MM.1S (cell line): ENCODE measurements around the gene TSSK6.

Source experiments
- DNase-seq: peaks from one replicate; pipeline ENCODE4 v3.0.0-alpha.2; 2015
- H2AFZ ChIP-seq: fragments of 300-600 bp; sonication (generic); 2 replicates; pipeline ENCODE4 v1.6.0; 2016; ENCODE audit warnings: antibody characterized with exemption, low read length
- H3F3A ChIP-seq: fragments of 300-600 bp; sonication (generic); 2 replicates; pipeline ENCODE4 v1.6.1; 2016; ENCODE audit warnings: mild to moderate bottlenecking, antibody characterized with exemption, low read length, moderate library complexity, mixed read lengths; ENCODE audit not compliant: insufficient read depth
- H3K27ac ChIP-seq: fragments of 300-600 bp; sonication (generic); 2 replicates; pipeline ENCODE4 v1.5.1; 2016; ENCODE audit warnings: mild to moderate bottlenecking, low read length
- H3K27me3 ChIP-seq: fragments of 300-600 bp; sonication (generic); replicated peaks from 2 replicates; pipeline ENCODE4 v1.6.0; 2016; ENCODE audit warnings: low read length; ENCODE audit not compliant: insufficient read depth
- H3K36me3 ChIP-seq: fragments of 300-600 bp; sonication (generic); replicated peaks from 2 replicates; pipeline ENCODE4 v1.6.1; 2016; ENCODE audit warnings: mild to moderate bottlenecking, low read length, mixed read lengths; ENCODE audit not compliant: insufficient read depth
- H3K4me1 ChIP-seq: fragments of 300-600 bp; sonication (generic); 2 replicates; pipeline ENCODE4 v1.6.1; 2016; ENCODE audit warnings: low read length, mixed read lengths
- H3K4me2 ChIP-seq: fragments of 300-600 bp; sonication (generic); 2 replicates; pipeline ENCODE4 v1.6.0; 2016; ENCODE audit warnings: low read depth, low read length
- H3K4me3 ChIP-seq: fragments of 300-600 bp; sonication (generic); 2 replicates; pipeline ENCODE4 v1.5.1; 2016; ENCODE audit warnings: low read length, mixed read lengths
- H3K79me2 ChIP-seq: fragments of 300-600 bp; sonication (generic); 2 replicates; pipeline ENCODE4 v1.6.1; 2016; ENCODE audit warnings: mixed run types, low read length, mixed read lengths
- H3K9ac ChIP-seq: fragments of 300-600 bp; sonication (generic); 2 replicates; pipeline ENCODE4 v1.6.1; 2016; ENCODE audit warnings: low read length, mixed read lengths
- H3K9me2 ChIP-seq: fragments of 300-600 bp; sonication (generic); replicated peaks from 2 replicates; pipeline ENCODE4 v1.6.1; 2016; ENCODE audit warnings: mild to moderate bottlenecking, low read length, mixed read lengths; ENCODE audit not compliant: insufficient read depth
- H3K9me3 ChIP-seq: fragments of 300-600 bp; sonication (generic); replicated peaks from 2 replicates; pipeline ENCODE4 v1.6.1; 2016; ENCODE audit warnings: mild to moderate bottlenecking, low read length, mixed read lengths; ENCODE audit not compliant: insufficient read depth
- H4K20me1 ChIP-seq: fragments of 300-600 bp; sonication (generic); 2 replicates; pipeline ENCODE4 v1.6.1; 2016; ENCODE audit warnings: mild to moderate bottlenecking, low read length, moderate library complexity, mixed read lengths; ENCODE audit not compliant: insufficient read depth
- CTCF ChIP-seq: fragments of 300-600 bp; sonication (generic); IDR thresholded peaks from 2 replicates; pipeline ENCODE4 v1.5.1; 2016; ENCODE audit warnings: antibody characterized with exemption, low read length, mixed read lengths
- EZH2 ChIP-seq: fragments of 300-600 bp; sonication (generic); optimal IDR thresholded peaks from 2 replicates; pipeline ENCODE3; 2017; ENCODE audit warnings: low read depth, mild to moderate bottlenecking, antibody characterized with exemption, low read length, mixed read lengths
- EZH2phosphoT487 ChIP-seq: fragments of 300-600 bp; sonication (generic); IDR thresholded peaks from 2 replicates; pipeline ENCODE4 v1.6.1; 2018; ENCODE audit warnings: antibody characterized with exemption, low read length

Gene TSSK6

GRCh38 chr19:19515642-19516519, 533 bp upstream of the TSSK6 start, which contains the start of gene NDUFA13:
NDUFA13 (plus strand) TSS chr19:19516225; CDS start chr19:19516239, 14 bp downstream.
- H3K4me2 ChIP-seq, result peak within 1 kb of the TSS; percentile 91
- no peaks in the 10 kb centered on the region for H4K20me1 ChIP-seq
- peak within 1 kb of the TSS; percentile 51; the same call in 1 of the 2 replicates for H3K27ac ChIP-seq
- TF ChIP-seq EZH2 (no peak), CTCF (no peak), EZH2phosphoT487 (no peak)
- no peaks in the 10 kb centered on the region for H3K36me3 ChIP-seq
- H3K9ac ChIP-seq, result peak within 1 kb of the TSS; percentile 87
- peak within 1 kb of the TSS; percentile 99 for H2AFZ ChIP-seq
- H3K9me3 ChIP-seq, result no peaks in the 10 kb centered on the region
- peaks cover 41% of the 10 kb centered on the region for H3K79me2 ChIP-seq
- H3K27me3 ChIP-seq, result no peaks in the 10 kb centered on the region
- H3K4me3 ChIP-seq, result peak within 1 kb of the TSS; percentile 98
- peaks cover 10% of the 10 kb centered on the region; the same call in 1 of the 2 replicates for H3F3A ChIP-seq
- peak; percentile 91 for DNase-seq
- H3K4me1 ChIP-seq, result peaks cover 3% of the 10 kb centered on the region; the same call in 1 of the 2 replicates
- H3K9me2 ChIP-seq, result no peaks in the 10 kb centered on the region

GRCh38 chr19:19514215-19514657, 1.1 kb downstream of the TSSK6 start:
- TF ChIP-seq CTCF, result no peak
- no peak for TF ChIP-seq EZH2
- TF ChIP-seq EZH2phosphoT487, result no peak
- DNase-seq, result no peak
- H3K9ac ChIP-seq, result no peak overlapping the region
- no peak overlapping the region for H3K4me3 ChIP-seq
- no peak overlapping the region for H3K4me2 ChIP-seq
- H3K27me3 ChIP-seq, result no peaks in the 10 kb centered on the region
- H3K4me1 ChIP-seq, result peaks cover 3% of the 10 kb centered on the region; the same call in 1 of the 2 replicates
- H4K20me1 ChIP-seq, result no peaks in the 10 kb centered on the region
- peaks cover 26% of the 10 kb centered on the region for H3K79me2 ChIP-seq
- no peaks in the 10 kb centered on the region for H3K9me2 ChIP-seq
- H3K27ac ChIP-seq, result no peak overlapping the region
- peaks cover 10% of the 10 kb centered on the region; the same call in 1 of the 2 replicates for H3F3A ChIP-seq
- H3K36me3 ChIP-seq, result no peaks in the 10 kb centered on the region
- no peaks in the 10 kb centered on the region for H3K9me3 ChIP-seq
- H2AFZ ChIP-seq, result no peak overlapping the region

DNA sequence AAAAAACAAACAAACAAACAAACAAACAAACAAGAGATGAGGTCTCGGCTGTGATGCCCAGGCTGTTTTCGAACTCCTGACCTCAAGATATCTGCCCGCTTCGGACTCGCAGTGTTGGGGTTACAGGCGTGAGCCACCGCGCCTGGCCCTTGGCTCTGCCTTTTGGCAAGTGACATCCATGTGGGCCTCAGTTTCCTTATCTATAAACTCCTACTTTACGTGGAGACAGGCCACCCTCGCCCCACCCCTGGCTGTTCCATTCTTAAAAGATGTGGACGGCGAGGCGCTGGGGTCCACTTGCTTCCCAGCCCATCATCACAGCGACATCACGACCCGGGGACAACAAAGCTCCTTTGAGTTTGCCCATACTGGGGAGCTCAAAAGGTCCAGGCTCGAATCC, 1.7 kb downstream of the TSSK6 start:
- Histone ChIP-seq H3F3A (peaks cover 10% of the 10 kb centered on the region; the same call in 1 of the 2 replicates), H3K9me2 (no peaks in the 10 kb centered on the region), H4K20me1 (no peaks in the 10 kb centered on the region), H3K27ac (no peak overlapping the region), H3K79me2 (peaks cover 23% of the 10 kb centered on the region), H3K4me3 (no peak overlapping the region), H3K9me3 (no peaks in the 10 kb centered on the region), H3K4me2 (no peak overlapping the region), H3K36me3 (no peaks in the 10 kb centered on the region), H3K9ac (no peak overlapping the region), H2AFZ (no peak overlapping the region), H3K4me1 (peaks cover 3% of the 10 kb centered on the region; the same call in 1 of the 2 replicates), H3K27me3 (no peaks in the 10 kb centered on the region)
- TF ChIP-seq EZH2, result no peak
- no peak for TF ChIP-seq CTCF
- no peak for TF ChIP-seq EZH2phosphoT487
- no peak for DNase-seq
